GM06990 (cell line): ENCODE measurements around the gene STX4.

Experiments
- DNase-seq: peaks from one replicate; pipeline ENCODE4 v3.0.0-alpha.2; 2011; ENCODE audit not compliant: insufficient read length; ENCODE audit errors: extremely low read depth
- H3K27me3 ChIP-seq: replicated peaks from 2 replicates; pipeline ENCODE4 v1.6.0; 2011; ENCODE audit warnings: low read length; ENCODE audit not compliant: control insufficient read depth, insufficient read depth
- H3K36me3 ChIP-seq: 2 replicates; pipeline ENCODE4 v1.5.1; 2011; ENCODE audit warnings: low read length; ENCODE audit not compliant: control insufficient read depth, insufficient read depth
- H3K4me3 ChIP-seq: replicated peaks from 2 replicates; pipeline ENCODE4 v1.5.1; 2011; ENCODE audit warnings: low read depth, mild to moderate bottlenecking, control low read depth, low read length
- CTCF ChIP-seq: IDR thresholded peaks from 2 replicates; pipeline ENCODE4 v1.5.1; 2011; ENCODE audit warnings: low read length, control low read depth, mild to moderate bottlenecking, inconsistent platforms; ENCODE audit not compliant: insufficient read depth, poor library complexity, severe bottlenecking

STX4 gene

GRCh38 chr16:31084584-31085302 lies 51.4 kb downstream of the STX4 start:
- no peaks in the 10 kb centered on the region for H3K27me3 ChIP-seq
- no peak for DNase-seq
- peaks cover 20% of the 10 kb centered on the region for H3K36me3 ChIP-seq

GRCh38 chr16:31085411-31085810 lies 52.1 kb downstream of the STX4 start:
- Histone ChIP-seq H3K4me3 (no peak overlapping the region), H3K27me3 (no peaks in the 10 kb centered on the region), H3K36me3 (peaks cover 17% of the 10 kb centered on the region)
- no peak for TF ChIP-seq CTCF
- DNase-seq, result no peak

More at GRCh38 chr16:31084584-31085302, 51.4 kb downstream of the STX4 start:
- TF ChIP-seq CTCF, result no peak
- no peak overlapping the region for H3K4me3 ChIP-seq

- peaks cover 18% of the 10 kb centered on the region for H3K36me3 ChIP-seq
Observed at GRCh38 chr16:31085873-31086628, 52.7 kb downstream of the STX4 start.

GRCh38 chr16:31086629-31086906 lies 53.2 kb downstream of the STX4 start:
- Histone ChIP-seq H3K4me3 (no peak overlapping the region), H3K36me3 (peaks cover 19% of the 10 kb centered on the region), H3K27me3 (no peaks in the 10 kb centered on the region)
- no peak for TF ChIP-seq CTCF
- no peak for DNase-seq

More at GRCh38 chr16:31085873-31086628, 52.7 kb downstream of the STX4 start:
- DNase-seq, result no peak
- H3K27me3 ChIP-seq, result no peaks in the 10 kb centered on the region
- H3K4me3 ChIP-seq, result no peak overlapping the region
- no peak for TF ChIP-seq CTCF

- no peak overlapping the region for H3K4me3 ChIP-seq
- TF ChIP-seq CTCF, result no peak
Observed at GRCh38 chr16:31087481-31087880, 54.1 kb downstream of the STX4 start.

More at GRCh38 chr16:31087481-31087880, 54.1 kb downstream of the STX4 start:
- Histone ChIP-seq H3K36me3 (peaks cover 17% of the 10 kb centered on the region), H3K27me3 (no peaks in the 10 kb centered on the region)
- DNase-seq, result no peak
